Thymus (tissue), 11 donors: ENCODE measurements around the gene TOP2B. TPM values are rescaled to one million over a fixed set of nuclear protein-coding genes. Genes with fewer than 3 reads are reported as not detected.

Experiments used
- DNase-seq, 9 donors: peaks; one replicate each; pipeline ENCODE4 v3.0.0-alpha.2; 2013; ENCODE audit warnings: low spot score in 9 of 9, low read depth in 6 of 9, missing footprints in 1 of 9
- H3K27ac ChIP-seq, 2 donors: one replicate each; pipeline ENCODE4 v1.5.1; 2013; ENCODE audit warnings: control low read depth in 1 of 2, low read depth in 1 of 2, low read length in 1 of 2, mild to moderate bottlenecking in 1 of 2, moderate library complexity in 1 of 2
- H3K27me3 ChIP-seq, 2 donors: one replicate each; pipeline ENCODE4 v1.5.1; 2013; ENCODE audit warnings: low read length in 1 of 2; ENCODE audit not compliant: control insufficient read depth in 2 of 2, insufficient read depth in 1 of 2
- H3K36me3 ChIP-seq, 2 donors: one replicate each; pipeline ENCODE4 v1.5.1; 2013; ENCODE audit warnings: low read length in 1 of 2, mild to moderate bottlenecking in 1 of 2, moderate library complexity in 1 of 2; ENCODE audit not compliant: control insufficient read depth in 2 of 2, insufficient read depth in 2 of 2
- H3K4me1 ChIP-seq, 2 donors: one replicate each; pipeline ENCODE4 v1.5.1; 2013; ENCODE audit warnings: low read length in 2 of 2; ENCODE audit not compliant: control insufficient read depth in 2 of 2, insufficient read depth in 2 of 2
- H3K4me3 ChIP-seq, 2 donors: one replicate each; pipeline ENCODE4 v1.5.1; 2013; ENCODE audit warnings: low read length in 2 of 2, control low read depth in 1 of 2, mild to moderate bottlenecking in 1 of 2
- H3K9me3 ChIP-seq, 2 donors: one replicate each; pipeline ENCODE4 v1.5.1; 2013; ENCODE audit warnings: low read length in 1 of 2, mild to moderate bottlenecking in 1 of 2; ENCODE audit not compliant: control insufficient read depth in 2 of 2, insufficient read depth in 1 of 2
- WGBS: extraction: QIAGEN DNeasy Blood & Tissue Kit; methylation state at CpG from one replicate; pipeline ENCODE4 v1.1.7; 2013; 5-methylcytosine and 5-hydroxymethylcytosine counted together
- polyA plus RNA-seq: library from polyadenylated mRNA; stranded (reverse); fragments of 200-250 nt; gene quantifications from one replicate; pipeline ENCODE4 v1.2.3, GENCODE V29; 2013
- total RNA-seq: library from RNA; stranded (reverse); fragments of 120-200 nt; gene quantifications from one replicate; pipeline ENCODE4 v1.2.4, GENCODE V29; 2013
- donor health status: healthy.

Gene TOP2B
- total and polyA plus RNA-seq, 2 donors, result 122 to 186 TPM

DNA sequence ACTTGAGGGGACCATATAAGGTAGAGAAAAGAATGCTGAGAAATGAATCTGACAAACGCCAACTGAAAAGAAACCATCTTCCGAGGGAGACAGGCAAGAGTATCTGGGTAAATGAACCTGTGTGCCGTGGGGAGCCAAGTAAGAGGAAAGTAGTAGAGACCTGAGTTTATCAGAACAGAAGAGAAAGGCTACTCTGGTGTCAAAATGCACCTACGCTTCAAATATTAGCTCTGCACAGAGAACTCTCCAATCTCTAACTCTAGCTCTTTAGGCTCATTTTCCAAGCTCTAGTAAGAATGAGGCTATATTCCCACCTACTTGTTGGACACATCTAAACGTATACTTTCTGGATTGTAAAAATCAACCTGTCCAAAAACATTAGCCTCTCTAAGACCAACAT is 53.5 kb downstream of the TOP2B start:
- Histone ChIP-seq H3K36me3 (peaks cover 24 to 66% of the 10 kb centered on the region in 2 donors), H3K27ac (no peak overlapping the region), H3K27me3 (no peaks in the 10 kb centered on the region), H3K9me3 (no peaks in the 10 kb centered on the region), H3K4me1 (no peaks in the 10 kb centered on the region), H3K4me3 (no peak overlapping the region)
- WGBS, result 96% methylated on average over 5 of the region's 5 CpGs
- DNase-seq, result no peak

DNA sequence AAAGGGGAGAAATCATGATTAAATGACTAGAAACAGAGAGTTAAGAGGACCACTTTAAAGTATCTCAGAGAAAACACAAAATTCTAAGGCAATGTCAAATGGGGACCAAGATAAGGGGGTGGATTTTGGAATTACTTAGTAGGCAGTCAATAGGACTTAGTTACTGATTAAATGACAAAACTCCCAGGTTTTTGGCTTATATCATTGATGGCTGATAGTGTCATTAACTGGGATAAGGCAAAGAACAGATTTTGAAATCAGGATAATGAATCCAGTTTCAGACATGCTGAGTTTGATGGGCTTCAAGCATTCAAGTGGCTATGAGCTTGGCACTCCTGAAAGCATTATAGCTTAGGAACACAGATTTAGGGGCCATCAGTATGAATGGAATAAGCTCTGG is 53.9 kb downstream of the TOP2B start:
- no peaks in the 10 kb centered on the region for H3K27me3 ChIP-seq
- H3K27ac ChIP-seq, result no peak overlapping the region
- peaks cover 24 to 67% of the 10 kb centered on the region in 2 donors for H3K36me3 ChIP-seq
- no peak overlapping the region for H3K4me3 ChIP-seq
- H3K4me1 ChIP-seq, result no peaks in the 10 kb centered on the region
- no peaks in the 10 kb centered on the region for H3K9me3 ChIP-seq
- no peak for DNase-seq

DNA sequence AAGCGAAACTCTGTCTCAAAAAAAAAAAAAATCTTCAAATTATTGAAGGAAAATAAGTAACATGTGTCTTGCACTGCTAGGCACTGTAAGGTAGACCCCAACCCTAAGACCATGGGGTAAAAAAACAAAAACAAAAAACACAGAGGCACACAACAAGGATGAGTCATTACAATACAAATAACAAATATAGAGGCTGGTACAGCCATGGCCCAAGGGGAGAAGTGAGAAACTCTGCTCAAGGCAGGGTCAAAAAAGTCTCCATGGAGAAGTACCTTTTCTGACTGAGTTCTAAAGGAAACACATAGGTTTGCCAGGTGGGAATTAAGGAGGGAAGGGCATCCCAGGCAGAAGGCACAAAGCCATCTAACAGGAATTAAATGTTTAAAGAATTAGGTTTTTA is 54.5 kb downstream of the TOP2B start:
- H3K36me3 ChIP-seq, result peaks cover 24 to 71% of the 10 kb centered on the region in 2 donors
- 98% methylated on average over 1 of the region's 1 CpG for WGBS

DNA sequence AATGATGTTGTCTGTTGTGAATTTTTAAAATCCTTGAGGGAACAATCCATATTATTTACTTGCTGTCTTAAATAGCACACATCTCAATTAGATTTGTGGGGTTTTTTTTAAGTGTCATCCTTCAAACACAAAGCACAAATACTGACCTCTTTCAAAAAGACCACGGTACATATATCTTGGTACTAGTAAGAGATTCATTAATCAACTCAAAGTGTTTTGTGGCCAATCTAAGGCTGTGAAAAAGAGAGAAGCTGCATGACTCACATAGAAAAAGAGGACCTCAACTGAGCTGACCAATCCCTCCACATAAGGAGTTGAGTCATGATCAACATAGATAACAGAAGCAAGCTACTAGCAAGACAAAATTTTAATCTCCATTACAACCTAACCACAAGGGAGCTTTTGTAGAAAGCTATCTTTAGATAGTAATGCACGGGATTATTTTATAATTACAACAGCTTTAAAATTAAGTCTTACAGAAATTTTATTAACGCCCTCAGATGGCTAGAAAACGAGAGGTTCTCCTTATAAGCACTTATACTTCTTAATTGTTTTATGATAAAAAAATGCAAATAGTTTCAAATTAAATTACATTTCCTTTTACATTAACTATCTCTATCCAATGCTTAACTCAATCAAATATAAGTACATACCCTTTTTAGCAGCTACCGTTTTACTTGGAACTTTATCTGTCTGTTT is 60.5 kb downstream of the TOP2B start:
- peaks cover 10 to 70% of the 10 kb centered on the region in 2 donors for H3K36me3 ChIP-seq

More for the DNA sequence above, 54.5 kb downstream of the TOP2B start:
- H3K9me3 ChIP-seq, result no peaks in the 10 kb centered on the region
- no peak overlapping the region for H3K4me3 ChIP-seq
- no peak for DNase-seq
- no peaks in the 10 kb centered on the region for H3K27me3 ChIP-seq
- no peaks in the 10 kb centered on the region for H3K4me1 ChIP-seq
- no peak overlapping the region for H3K27ac ChIP-seq

DNA sequence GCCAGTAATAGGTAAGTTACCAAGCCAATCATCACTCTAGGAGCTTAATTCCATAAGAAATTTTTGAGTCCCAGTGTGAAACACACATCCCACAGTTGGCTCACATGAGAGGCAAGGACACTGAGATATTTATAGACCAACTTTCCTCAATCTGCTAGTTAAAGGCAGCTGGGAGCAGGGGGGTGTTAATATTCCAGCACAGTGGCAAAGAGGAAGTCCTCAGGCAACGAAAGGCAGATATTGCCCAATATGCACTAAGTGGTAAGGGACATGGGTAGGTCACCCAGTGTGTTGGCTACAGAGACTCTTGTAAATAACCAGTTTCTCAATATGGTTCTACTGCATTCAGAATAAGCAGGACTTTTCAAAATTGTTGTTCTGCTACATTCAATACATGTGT is 61.0 kb downstream of the TOP2B start:
- DNase-seq, result no peak
- 96% methylated on average over 1 of the region's 1 CpG for WGBS
- Histone ChIP-seq H3K27ac (no peak overlapping the region), H3K36me3 (peaks cover 10 to 70% of the 10 kb centered on the region in 2 donors), H3K9me3 (no peaks in the 10 kb centered on the region), H3K4me3 (no peak overlapping the region), H3K4me1 (no peaks in the 10 kb centered on the region), H3K27me3 (no peaks in the 10 kb centered on the region)

More for the DNA sequence above, 60.5 kb downstream of the TOP2B start:
- no peak for DNase-seq
- Histone ChIP-seq H3K9me3 (no peaks in the 10 kb centered on the region), H3K4me3 (no peak overlapping the region), H3K27me3 (no peaks in the 10 kb centered on the region), H3K4me1 (no peaks in the 10 kb centered on the region), H3K27ac (no peak overlapping the region)
- WGBS, result 98% methylated on average over 5 of the region's 5 CpGs

DNA sequence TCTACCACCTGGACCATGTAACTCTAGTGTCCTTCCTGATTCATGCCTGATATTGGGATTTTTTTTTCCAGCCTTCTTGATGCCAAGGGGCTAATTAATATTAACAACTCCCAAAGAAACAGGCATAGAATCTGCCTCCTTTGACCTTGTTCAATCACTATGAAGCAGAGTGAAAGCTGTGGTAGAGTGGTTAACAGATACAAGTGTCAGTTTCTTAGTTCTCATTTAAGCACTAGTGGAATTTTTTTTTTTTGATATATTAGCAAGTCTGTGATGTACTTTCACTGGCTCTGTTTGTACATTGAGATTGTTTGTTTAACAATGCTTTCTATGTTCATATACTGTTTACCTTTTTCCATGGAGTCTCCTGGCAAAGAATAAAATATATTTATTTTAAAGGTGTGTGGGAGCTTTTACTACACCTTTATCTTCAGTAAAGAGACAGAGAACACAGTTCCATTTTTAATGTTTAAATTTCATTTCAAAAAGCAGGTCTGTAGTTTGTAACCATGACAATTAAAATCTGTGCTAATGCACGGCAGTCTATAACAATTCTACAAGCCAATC is 67.1 kb downstream of the TOP2B start:
- 100% methylated on average over 1 of the region's 1 CpG for WGBS

DNA sequence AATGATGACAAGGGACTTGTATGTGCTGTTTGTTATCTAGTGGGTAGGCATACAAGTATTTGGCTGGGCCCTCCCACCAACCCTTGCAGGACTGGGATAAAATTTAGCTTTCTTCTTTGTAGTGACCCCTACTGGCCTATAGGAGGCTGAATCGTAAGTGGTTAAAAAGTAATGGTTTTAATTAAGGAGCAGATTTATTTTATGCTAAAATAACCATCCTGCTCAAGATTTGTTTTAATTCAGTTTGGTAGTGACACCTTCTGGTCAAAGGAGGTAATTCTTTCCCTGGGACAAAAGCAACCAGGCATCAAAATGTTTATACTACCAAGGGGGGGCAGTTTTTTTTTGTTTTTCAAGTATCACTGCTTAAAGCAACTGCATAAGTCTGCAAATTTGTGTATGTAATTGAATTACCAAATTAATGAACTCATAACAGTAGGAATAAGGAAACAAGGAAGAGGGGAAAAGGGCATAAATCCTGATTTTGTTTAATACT is 70.7 kb downstream of the TOP2B start:
- no peaks in the 10 kb centered on the region for H3K9me3 ChIP-seq
- 6% methylated on average over 1 of the region's 1 CpG for WGBS
- no peak overlapping the region for H3K27ac ChIP-seq
- no peaks in the 10 kb centered on the region for H3K4me1 ChIP-seq
- H3K27me3 ChIP-seq, result no peaks in the 10 kb centered on the region
- no peak overlapping the region for H3K4me3 ChIP-seq
- peaks cover 0 to 32% of the 10 kb centered on the region in 2 donors for H3K36me3 ChIP-seq
- peak in 6 of 9 donors; percentile 14 to 61 (median 40) for DNase-seq

More for the DNA sequence above, 67.1 kb downstream of the TOP2B start:
- no peaks in the 10 kb centered on the region for H3K9me3 ChIP-seq
- peaks cover 4 to 57% of the 10 kb centered on the region in 2 donors for H3K36me3 ChIP-seq
- H3K4me1 ChIP-seq, result no peaks in the 10 kb centered on the region
- no peak overlapping the region for H3K27ac ChIP-seq
- H3K4me3 ChIP-seq, result no peak overlapping the region
- no peak for DNase-seq
- H3K27me3 ChIP-seq, result no peaks in the 10 kb centered on the region

DNA sequence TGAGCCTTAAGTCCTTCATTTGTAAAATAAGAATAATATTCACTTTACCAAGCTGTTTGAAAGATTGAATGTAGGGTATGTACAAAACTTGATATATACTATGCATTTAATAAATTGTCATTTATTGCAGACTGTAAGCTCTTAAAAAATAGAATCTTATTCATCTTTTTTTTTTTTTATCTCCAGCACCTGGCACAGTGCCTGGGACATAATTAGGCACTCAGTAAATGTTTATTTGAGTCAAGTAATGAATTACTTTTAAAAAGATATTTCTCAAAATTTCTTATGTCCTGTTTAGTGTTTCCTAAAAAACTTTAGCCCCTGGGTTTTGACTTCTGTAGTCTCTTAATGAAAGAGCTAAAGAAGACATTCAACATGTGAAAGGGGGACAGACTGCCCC is 71.7 kb downstream of the TOP2B start:
- Histone ChIP-seq H3K36me3 (peaks cover 0 to 24% of the 10 kb centered on the region in 2 donors), H3K9me3 (no peaks in the 10 kb centered on the region), H3K27ac (no peak overlapping the region), H3K27me3 (no peaks in the 10 kb centered on the region), H3K4me3 (no peak overlapping the region), H3K4me1 (no peaks in the 10 kb centered on the region)
- no peak for DNase-seq

DNA sequence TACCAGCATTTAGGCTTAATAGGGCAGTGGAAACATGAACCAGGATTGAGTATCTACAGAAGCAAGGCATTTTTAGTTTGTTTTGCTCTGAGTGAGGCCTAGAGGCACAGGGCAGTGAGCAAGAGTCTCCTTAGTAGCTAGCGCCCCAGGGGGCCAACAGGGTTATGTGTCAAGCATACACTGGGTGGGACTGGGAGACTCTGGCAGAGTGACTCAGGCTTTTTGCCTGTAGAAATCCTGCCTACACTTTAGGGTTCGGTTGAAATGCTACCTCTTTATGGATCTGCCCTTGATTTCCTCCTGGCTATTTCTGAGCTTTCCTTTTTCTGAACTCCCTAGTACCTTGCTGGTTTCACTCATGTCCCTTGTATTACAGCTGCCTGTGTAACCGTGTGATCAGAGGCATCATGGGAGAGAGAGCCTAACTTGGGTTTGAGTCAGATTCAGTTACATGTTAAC is 72.2 kb downstream of the TOP2B start:
- Histone ChIP-seq H3K4me3 (no peak overlapping the region), H3K4me1 (no peaks in the 10 kb centered on the region), H3K27ac (no peak overlapping the region), H3K36me3 (peaks cover 0 to 21% of the 10 kb centered on the region in 2 donors), H3K27me3 (no peaks in the 10 kb centered on the region), H3K9me3 (no peaks in the 10 kb centered on the region)
- no peak for DNase-seq
- 74% methylated on average over 3 of the region's 3 CpGs for WGBS
